OCI-LY1 (cell line): ENCODE results near the gene TRUB2.

Experiments
- H2AFZ ChIP-seq: fragments of 200-600 bp; sonication (generic), shearing (Covaris generic); 2 replicates; pipeline ENCODE4 v1.6.0; 2014; ENCODE audit warnings: antibody characterized with exemption, mild to moderate bottlenecking, low read length
- H3F3A ChIP-seq: fragments of 200-600 bp; sonication (generic), shearing (Covaris generic); 2 replicates; pipeline ENCODE4 v1.6.0; 2014; ENCODE audit warnings: mild to moderate bottlenecking, antibody characterized with exemption, low read length, moderate library complexity; ENCODE audit not compliant: insufficient read depth
- H3K27ac ChIP-seq: fragments of 200-600 bp; sonication (generic); 2 replicates; pipeline ENCODE4 v1.5.1; 2014; ENCODE audit warnings: low read length, mixed run types, mild to moderate bottlenecking, low read depth; ENCODE audit not compliant: poor library complexity, severe bottlenecking
- H3K27me3 ChIP-seq: fragments of 200-600 bp; sonication (generic); 2 replicates; pipeline ENCODE4 v1.6.0; 2014; ENCODE audit warnings: antibody characterized with exemption, mild to moderate bottlenecking, low read length, moderate library complexity; ENCODE audit not compliant: insufficient read depth
- H3K36me3 ChIP-seq: fragments of 200-600 bp; sonication (generic); 2 replicates; pipeline ENCODE4 v1.6.1; 2014; ENCODE audit warnings: mild to moderate bottlenecking, antibody characterized with exemption, low read length, moderate library complexity, mixed read lengths; ENCODE audit not compliant: insufficient read depth
- H3K4me1 ChIP-seq: fragments of 200-600 bp; sonication (generic); 2 replicates; pipeline ENCODE4 v1.5.1; 2014; ENCODE audit warnings: mild to moderate bottlenecking, low read length, moderate library complexity; ENCODE audit not compliant: insufficient read depth, severe bottlenecking
- H3K4me2 ChIP-seq: fragments of 200-600 bp; sonication (generic), shearing (Covaris generic); 2 replicates; pipeline ENCODE4 v1.6.1; 2014; ENCODE audit warnings: low read length
- H3K4me3 ChIP-seq: fragments of 200-600 bp; sonication (generic); 2 replicates; pipeline ENCODE4 v1.5.1; 2014; ENCODE audit warnings: low read length, low read depth, mild to moderate bottlenecking, mixed read lengths; ENCODE audit not compliant: poor library complexity, severe bottlenecking
- H3K79me2 ChIP-seq: fragments of 200-600 bp; shearing (Covaris generic); 2 replicates; pipeline ENCODE4 v1.6.1; 2016; ENCODE audit warnings: mixed run types, low read length, mixed read lengths; ENCODE audit not compliant: insufficient read depth
- H3K9ac ChIP-seq: fragments of 200-600 bp; sonication (generic), shearing (Covaris generic); 2 replicates; pipeline ENCODE4 v1.6.1; 2014; ENCODE audit warnings: mild to moderate bottlenecking, low read length, mixed read lengths
- H3K9me2 ChIP-seq: fragments of 200-600 bp; sonication (generic), shearing (Covaris generic); 2 replicates; pipeline ENCODE4 v1.6.1; 2014; ENCODE audit warnings: low read depth, mild to moderate bottlenecking, low read length, mixed read lengths
- H3K9me3 ChIP-seq: fragments of 200-600 bp; shearing (Covaris generic); 2 replicates; pipeline ENCODE4 v1.6.1; 2014; ENCODE audit warnings: low read length, mixed read lengths
- H4K20me1 ChIP-seq: fragments of 200-600 bp; sonication (generic), shearing (Covaris generic); 2 replicates; pipeline ENCODE4 v1.6.0; 2016; ENCODE audit warnings: mild to moderate bottlenecking, low read length; ENCODE audit not compliant: insufficient read depth
- EZH2 ChIP-seq: fragments of 200-600 bp; sonication (generic), shearing (Covaris generic); IDR thresholded peaks from 2 replicates; pipeline ENCODE4 v1.8.0; 2017; ENCODE audit warnings: borderline replicate concordance, mixed run types, mild to moderate bottlenecking, antibody characterized with exemption, low read length, moderate library complexity, mixed read lengths
- TF ChIP-seq, protein P1 (sequence below): fragments of 200-600 bp; sonication (generic), shearing (Covaris generic); IDR thresholded peaks from 2 replicates; pipeline ENCODE4 v1.5.1; 2017; ENCODE audit warnings: mild to moderate bottlenecking, antibody characterized with exemption, low read length, moderate library complexity, mixed read lengths

TRUB2 gene

DNA sequence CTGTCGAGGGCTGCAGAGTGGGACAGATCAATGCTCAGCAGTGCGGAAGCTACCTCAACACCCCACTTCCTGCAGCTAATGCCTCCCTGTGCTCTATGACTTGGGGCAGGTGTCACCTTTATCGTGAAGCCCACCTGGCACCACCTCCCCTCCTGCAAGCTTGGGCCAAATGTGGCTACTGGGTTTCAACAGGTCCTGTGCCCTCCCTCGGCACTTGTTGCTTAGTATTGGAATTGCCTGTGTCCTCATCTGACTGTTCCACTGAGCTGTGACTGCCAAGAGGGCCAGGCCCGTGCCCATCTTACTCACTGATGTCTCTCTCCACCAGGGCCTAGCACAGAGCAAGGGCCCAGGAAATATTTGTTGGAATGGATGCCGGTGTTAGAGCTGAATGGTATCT, 27.5 kb upstream of the TRUB2 start:
- Histone ChIP-seq H3K9me2 (no peaks in the 10 kb centered on the region), H3K27ac (no peak overlapping the region), H3K79me2 (no peaks in the 10 kb centered on the region), H3K4me1 (no peaks in the 10 kb centered on the region), H3K36me3 (peaks cover 35% of the 10 kb centered on the region), H4K20me1 (no peaks in the 10 kb centered on the region), H3K9ac (no peak overlapping the region), H3F3A (no peaks in the 10 kb centered on the region), H3K4me3 (no peak overlapping the region), H2AFZ (no peak overlapping the region), H3K9me3 (no peaks in the 10 kb centered on the region), H3K4me2 (no peak overlapping the region), H3K27me3 (no peaks in the 10 kb centered on the region)
- TF ChIP-seq EZH2 = no peak
- TF ChIP-seq, protein P1, sequence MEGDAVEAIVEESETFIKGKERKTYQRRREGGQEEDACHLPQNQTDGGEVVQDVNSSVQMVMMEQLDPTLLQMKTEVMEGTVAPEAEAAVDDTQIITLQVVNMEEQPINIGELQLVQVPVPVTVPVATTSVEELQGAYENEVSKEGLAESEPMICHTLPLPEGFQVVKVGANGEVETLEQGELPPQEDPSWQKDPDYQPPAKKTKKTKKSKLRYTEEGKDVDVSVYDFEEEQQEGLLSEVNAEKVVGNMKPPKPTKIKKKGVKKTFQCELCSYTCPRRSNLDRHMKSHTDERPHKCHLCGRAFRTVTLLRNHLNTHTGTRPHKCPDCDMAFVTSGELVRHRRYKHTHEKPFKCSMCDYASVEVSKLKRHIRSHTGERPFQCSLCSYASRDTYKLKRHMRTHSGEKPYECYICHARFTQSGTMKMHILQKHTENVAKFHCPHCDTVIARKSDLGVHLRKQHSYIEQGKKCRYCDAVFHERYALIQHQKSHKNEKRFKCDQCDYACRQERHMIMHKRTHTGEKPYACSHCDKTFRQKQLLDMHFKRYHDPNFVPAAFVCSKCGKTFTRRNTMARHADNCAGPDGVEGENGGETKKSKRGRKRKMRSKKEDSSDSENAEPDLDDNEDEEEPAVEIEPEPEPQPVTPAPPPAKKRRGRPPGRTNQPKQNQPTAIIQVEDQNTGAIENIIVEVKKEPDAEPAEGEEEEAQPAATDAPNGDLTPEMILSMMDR = no peak

DNA sequence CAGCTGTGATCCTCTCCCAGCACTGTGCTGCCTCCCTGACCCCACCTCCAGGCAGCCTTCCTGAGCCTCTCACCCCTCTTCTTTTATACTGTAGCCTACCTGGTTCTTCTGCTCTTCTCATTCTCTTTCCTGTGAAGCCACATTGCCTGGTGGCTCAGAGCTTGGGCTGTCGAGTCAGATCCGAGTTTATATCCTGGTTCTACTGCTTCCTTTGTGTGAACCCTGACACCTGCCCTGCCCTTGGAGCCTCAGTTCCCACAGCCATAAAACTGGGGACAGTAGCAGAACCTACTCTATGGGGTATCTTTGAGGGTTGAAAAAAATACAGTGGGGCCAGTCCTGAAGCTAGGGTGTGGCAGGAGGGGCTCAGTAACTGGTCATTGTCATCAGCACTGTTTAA, 26.9 kb upstream of the TRUB2 start:
- Histone ChIP-seq H3K36me3 (peaks cover 37% of the 10 kb centered on the region), H3K4me1 (no peaks in the 10 kb centered on the region), H3K27me3 (no peaks in the 10 kb centered on the region), H2AFZ (no peak overlapping the region), H3K4me2 (no peak overlapping the region), H3K27ac (no peak overlapping the region), H3K4me3 (no peak overlapping the region), H3K9me3 (no peaks in the 10 kb centered on the region), H4K20me1 (no peaks in the 10 kb centered on the region), H3K9ac (no peak overlapping the region), H3F3A (no peaks in the 10 kb centered on the region), H3K9me2 (no peaks in the 10 kb centered on the region), H3K79me2 (no peaks in the 10 kb centered on the region)
- TF ChIP-seq, protein P1 = no peak
- TF ChIP-seq EZH2 = no peak

DNA sequence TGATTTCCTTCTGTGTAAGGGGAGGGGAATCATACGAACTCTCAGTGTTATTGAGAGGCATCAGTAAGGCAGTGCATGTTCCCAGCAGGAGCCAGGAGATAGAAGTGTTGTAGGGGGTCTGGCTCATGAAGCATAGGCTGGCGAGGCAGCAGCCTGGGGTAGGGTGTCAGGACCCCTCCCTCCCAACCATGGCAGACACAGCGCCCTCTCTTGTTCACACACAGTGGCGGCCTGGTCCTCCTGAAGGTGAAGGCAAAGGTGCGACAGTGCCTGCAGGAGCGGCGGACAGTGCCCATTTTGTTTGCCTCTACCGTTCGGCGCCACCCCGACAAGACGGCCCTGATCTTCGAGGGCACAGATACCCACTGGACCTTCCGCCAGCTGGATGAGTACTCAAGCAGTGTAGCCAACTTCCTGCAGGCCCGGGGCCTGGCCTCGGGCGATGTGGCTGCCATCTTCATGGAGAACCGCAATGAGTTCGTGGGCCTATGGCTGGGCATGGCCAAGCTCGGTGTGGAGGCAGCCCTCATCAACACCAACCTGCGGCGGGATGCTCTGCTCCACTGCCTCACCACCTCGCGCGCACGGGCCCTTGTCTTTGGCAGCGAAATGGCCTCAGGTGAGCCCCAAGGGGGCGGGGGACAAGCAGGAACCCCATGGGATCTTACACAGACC, 22.8 kb upstream of the TRUB2 start:
- no peaks in the 10 kb centered on the region for H3F3A ChIP-seq
- no peaks in the 10 kb centered on the region for H3K27me3 ChIP-seq
- H3K27ac ChIP-seq = no peak overlapping the region
- H3K36me3 ChIP-seq = peaks cover 33% of the 10 kb centered on the region
- TF ChIP-seq, protein P1 = no peak
- TF ChIP-seq EZH2 = no peak
- no peak overlapping the region for H3K9ac ChIP-seq
- H4K20me1 ChIP-seq = no peaks in the 10 kb centered on the region
- H3K4me2 ChIP-seq = no peak overlapping the region
- no peaks in the 10 kb centered on the region for H3K9me3 ChIP-seq
- H3K79me2 ChIP-seq = no peaks in the 10 kb centered on the region
- H3K4me3 ChIP-seq = no peak overlapping the region
- H3K4me1 ChIP-seq = peaks cover 5% of the 10 kb centered on the region
- H2AFZ ChIP-seq = no peak overlapping the region
- H3K9me2 ChIP-seq = no peaks in the 10 kb centered on the region
